ENCODE measurements around the gene TSC2. TPM values are rescaled to one million over a fixed set of nuclear protein-coding genes. Genes with fewer than 3 reads are reported as not detected.
"Not testable (repeated sequence)": the region's sequence is repeated elsewhere in the genome, so short reads cannot be mapped to it uniquely, and the experiment has no call there.

TSC2 gene
- total RNA-seq, 4 donors from 2014 or later, result 103 to 193 (median 143) TPM

DNA sequence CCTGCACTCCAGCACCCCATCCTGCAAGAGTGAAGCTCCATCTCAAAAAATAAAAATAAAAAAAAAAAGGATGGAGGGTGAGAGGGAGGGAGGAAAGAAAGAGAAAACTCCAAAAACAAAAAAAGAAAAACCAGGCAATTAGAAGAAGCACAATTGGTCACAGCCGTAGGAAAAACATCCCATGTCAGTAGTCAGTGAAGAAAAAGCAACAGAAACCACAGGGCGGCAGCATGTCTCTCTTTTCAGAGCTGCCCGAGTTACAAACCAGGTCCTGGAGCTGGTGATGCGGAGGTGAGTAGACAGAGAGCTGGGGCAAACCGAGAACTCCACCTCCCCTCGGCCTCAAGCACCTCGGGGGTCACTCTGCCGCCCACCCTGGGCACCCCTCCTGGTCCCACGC lies 73.5 kb downstream of the TSC2 start:
- H3K4me1 ChIP-seq, result peaks cover 69% of the 10 kb centered on the region
- not testable (repeated sequence) for H3K27ac ChIP-seq; DNase-seq (ENCODE audit: low spot score in 2 of 2); H3K9me3 ChIP-seq; H3K36me3 ChIP-seq; H3K27me3 ChIP-seq; H3K4me3 ChIP-seq
- 39% methylated on average over 7 of the region's 9 CpGs for WGBS
- TF ChIP-seq, protein P1, sequence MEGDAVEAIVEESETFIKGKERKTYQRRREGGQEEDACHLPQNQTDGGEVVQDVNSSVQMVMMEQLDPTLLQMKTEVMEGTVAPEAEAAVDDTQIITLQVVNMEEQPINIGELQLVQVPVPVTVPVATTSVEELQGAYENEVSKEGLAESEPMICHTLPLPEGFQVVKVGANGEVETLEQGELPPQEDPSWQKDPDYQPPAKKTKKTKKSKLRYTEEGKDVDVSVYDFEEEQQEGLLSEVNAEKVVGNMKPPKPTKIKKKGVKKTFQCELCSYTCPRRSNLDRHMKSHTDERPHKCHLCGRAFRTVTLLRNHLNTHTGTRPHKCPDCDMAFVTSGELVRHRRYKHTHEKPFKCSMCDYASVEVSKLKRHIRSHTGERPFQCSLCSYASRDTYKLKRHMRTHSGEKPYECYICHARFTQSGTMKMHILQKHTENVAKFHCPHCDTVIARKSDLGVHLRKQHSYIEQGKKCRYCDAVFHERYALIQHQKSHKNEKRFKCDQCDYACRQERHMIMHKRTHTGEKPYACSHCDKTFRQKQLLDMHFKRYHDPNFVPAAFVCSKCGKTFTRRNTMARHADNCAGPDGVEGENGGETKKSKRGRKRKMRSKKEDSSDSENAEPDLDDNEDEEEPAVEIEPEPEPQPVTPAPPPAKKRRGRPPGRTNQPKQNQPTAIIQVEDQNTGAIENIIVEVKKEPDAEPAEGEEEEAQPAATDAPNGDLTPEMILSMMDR (IDR thresholded peaks at IDR 0.05), result peak; percentile 9 to 16

DNA sequence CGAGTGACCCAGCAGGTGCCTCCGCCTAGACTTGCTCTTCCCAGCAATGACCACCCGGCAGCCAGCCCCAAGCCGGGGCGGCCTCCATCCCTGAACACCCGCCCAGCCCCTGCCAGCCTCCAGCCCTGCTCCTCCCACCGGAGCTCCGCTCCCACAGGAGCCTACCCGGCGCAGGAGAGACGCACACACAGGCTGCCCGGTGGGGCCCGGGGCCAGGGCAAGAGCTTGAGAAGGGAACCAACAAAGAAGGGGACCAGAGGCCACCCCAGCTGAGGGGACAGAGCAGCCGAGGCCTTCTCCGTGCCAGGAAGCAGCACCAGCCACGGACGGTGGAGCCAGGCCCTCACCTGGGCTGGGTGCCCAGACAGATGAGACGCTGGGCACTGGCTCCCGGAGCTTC lies 74.1 kb downstream of the TSC2 start:
- H3K9me3 ChIP-seq, result no peaks in the 10 kb centered on the region
- peak overlapping the region; percentile 29 for H3K27ac ChIP-seq
- no peak for DNase-seq (ENCODE audit: low spot score in 2 of 2)
- H3K36me3 ChIP-seq, result peaks cover 6% of the 10 kb centered on the region
- WGBS, result no CpG with 5 or more reads among the region's 19 CpGs
- peaks cover 69% of the 10 kb centered on the region for H3K4me1 ChIP-seq
- H3K4me3 ChIP-seq, result no peak overlapping the region
- TF ChIP-seq EP300 (IDR thresholded peaks at IDR 0.05) (no peak), POLR2AphosphoS5 (IDR thresholded peaks at IDR 0.05) (no peak)
- no peaks in the 10 kb centered on the region for H3K27me3 ChIP-seq

DNA sequence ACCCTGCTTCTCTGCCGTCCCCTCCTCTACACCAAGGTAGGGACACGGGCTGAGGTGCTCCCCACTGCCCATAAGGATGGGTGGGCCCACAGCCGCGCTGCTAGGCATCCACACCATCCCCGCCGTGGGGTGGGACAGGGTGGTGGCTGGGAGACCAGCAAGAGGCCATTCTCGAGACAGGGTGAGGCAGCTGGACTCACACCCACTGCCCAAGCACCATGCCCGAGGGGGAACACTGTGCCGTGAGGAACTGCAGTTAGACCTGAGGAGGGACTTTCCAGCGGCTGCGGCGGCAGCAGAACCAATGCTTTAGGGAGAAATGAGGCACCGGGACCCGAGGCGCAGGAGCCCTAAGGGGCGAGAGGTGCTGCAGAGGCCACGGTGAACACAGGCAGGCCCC lies 74.6 kb downstream of the TSC2 start:
- Histone ChIP-seq H3K4me1 (peaks cover 69% of the 10 kb centered on the region), H3K9me3 (no peaks in the 10 kb centered on the region), H3K27ac (peak overlapping the region; percentile 29), H3K36me3 (peaks cover under 1% of the 10 kb centered on the region), H3K4me3 (no peak overlapping the region), H3K27me3 (no peaks in the 10 kb centered on the region)
- TF ChIP-seq, protein P1 (IDR thresholded peaks at IDR 0.05), result no peak
- TF ChIP-seq POLR2AphosphoS5 (IDR thresholded peaks at IDR 0.05), result no peak
- no peak for DNase-seq (ENCODE audit: low spot score in 2 of 2)
- WGBS, result 73% methylated on average over 9 of the region's 17 CpGs

DNA sequence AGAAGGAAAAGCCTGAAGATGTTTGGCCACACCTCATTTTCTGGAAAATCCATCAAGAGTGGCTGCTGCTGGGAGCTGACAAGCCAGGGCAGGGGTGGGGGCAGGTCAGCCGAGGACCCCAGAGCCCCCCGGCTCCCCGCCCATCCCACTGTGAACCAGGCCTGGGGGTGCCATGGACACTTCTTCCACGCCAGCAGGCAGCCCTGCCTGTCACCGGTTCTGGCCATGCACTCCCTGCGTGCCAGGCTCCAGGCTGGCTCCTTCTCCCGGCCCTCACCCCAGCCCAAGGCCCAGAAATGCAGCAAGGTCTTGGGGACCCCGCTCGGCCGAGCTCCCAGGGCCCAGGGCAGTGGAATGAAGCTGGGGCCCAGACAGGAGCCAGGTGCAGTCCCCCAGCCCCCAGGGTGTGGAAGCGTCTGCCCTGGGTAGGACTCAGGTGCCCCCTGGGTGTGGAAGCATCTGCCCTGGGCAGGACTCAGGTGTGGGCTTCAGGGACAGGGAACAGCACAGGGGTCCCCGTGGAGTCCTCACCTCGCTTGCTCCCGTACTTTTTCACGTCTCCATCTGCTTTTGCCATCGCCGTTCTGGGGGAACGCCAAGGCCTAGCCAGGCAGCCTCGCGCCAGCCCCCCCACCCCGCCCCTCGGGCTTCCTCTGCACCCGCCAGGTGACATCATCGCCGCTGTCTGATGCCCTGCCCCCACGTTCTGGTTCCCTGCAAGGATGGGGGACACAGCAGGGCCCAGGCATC lies 75.3 kb downstream of the TSC2 start:
- no CpG with 5 or more reads among the region's 26 CpGs for WGBS
- H3K9me3 ChIP-seq; H3K36me3 ChIP-seq; H3K4me3 ChIP-seq; H3K27me3 ChIP-seq; DNase-seq (ENCODE audit: low spot score in 2 of 2): not testable (repeated sequence)
- Histone ChIP-seq H3K27ac (peak overlapping the region; percentile 41), H3K4me1 (peaks cover 71% of the 10 kb centered on the region)

DNA sequence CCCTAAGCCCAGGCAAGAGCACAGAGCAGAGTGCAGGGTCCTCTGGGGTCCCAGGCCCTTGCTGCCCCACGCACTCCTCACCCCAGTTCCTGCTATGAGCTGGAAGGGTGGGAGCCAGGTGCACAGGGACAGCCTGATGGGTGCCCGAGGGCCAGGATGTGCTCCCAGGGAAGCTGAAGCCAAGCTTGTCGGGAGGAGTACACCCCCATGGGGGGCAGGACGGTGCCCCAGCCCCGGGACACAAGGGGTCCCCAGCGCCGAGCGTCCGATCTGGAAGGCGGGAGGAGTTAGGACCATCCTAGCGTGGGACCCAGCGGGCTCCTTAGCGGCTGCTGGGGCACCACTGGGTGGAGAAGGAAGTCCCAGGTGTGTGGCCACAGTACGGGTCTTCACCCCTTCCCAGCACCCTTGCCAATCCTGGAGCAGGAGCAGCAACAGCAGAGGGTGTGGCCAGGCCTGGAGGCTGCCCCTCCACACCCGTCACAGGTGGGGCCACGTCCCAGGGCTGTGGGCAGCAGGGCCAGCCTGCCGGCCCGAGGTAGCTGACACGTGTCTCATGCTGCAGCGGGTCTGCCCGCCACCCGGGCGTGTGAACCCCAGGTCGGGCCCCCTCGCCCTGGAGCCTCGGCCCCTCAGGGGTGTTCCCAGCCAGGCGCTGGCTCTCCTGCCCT lies 76.1 kb downstream of the TSC2 start:
- DNase-seq (ENCODE audit: low spot score in 2 of 2), result not testable (repeated sequence)
- peaks cover 78% of the 10 kb centered on the region for H3K4me1 ChIP-seq

DNA sequence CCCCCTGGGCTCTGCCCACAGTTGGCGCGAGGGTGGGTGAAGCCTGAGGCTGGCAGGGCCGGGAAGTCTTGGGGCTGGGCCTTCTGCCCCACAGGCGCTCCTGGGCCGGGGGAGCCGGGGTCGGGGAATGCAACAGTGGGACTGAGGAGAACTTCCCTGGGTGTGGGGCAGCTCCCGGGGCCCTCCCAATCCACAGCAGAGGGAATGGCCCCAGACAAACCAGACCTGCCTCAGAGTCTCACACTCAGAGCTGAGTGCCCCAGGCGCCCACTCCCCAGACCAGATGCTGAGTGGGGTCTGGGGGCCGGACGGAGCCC lies 76.5 kb downstream of the TSC2 start:
- not testable (repeated sequence) for H3K27me3 ChIP-seq; H3K9me3 ChIP-seq; DNase-seq (ENCODE audit: low spot score in 2 of 2); H3K36me3 ChIP-seq
- H3K27ac ChIP-seq, result peak overlapping the region; percentile 86
- H3K4me1 ChIP-seq, result peaks cover 80% of the 10 kb centered on the region
- H3K4me3 ChIP-seq, result peak overlapping the region; percentile 38
- WGBS, result no CpG with 5 or more reads among the region's 11 CpGs

More for the DNA sequence above, 76.1 kb downstream of the TSC2 start:
- H3K27ac ChIP-seq, result peak overlapping the region; percentile 86
- not testable (repeated sequence) for H3K36me3 ChIP-seq, H3K27me3 ChIP-seq, H3K9me3 ChIP-seq
- 40% methylated on average over 1 of the region's 27 CpGs for WGBS
- peak overlapping the region; percentile 38 for H3K4me3 ChIP-seq

DNA sequence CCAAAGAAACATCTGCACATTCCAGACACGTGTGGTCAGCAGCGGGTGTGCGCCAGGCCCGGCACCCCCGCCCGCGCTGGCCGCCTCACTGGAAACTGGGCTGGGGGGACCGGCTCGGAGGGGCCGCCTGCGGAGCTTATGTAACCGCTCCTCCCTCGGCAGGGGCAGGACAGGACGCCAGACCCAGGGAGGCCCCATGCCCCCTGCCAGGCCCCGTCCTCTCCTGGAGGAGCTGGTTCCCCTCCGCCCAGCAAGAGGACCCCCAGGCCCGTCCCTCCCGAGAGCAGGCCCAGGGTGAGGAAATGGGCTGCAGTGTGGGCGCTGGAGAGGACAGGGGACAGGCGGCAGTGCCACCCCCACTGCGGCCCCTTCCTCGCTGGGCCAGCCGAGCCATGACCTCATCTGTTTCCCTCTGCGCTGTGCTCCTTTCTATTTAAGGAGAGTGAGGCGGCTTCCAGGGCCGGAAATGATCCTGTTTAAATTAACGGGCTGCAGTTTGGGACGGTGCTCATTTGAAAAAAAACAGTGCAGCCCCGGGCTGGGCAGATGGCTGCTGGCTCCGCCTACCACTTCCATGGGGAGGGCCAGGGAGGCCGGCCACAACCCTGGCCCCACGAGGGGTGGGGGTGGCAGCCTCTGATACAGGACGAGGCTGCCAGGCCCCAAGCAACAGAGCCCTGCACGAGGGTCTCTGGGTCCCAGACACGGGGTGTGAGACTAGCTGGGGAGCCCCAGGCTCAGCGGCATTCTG lies 77.1 kb downstream of the TSC2 start:
- H3K9me3 ChIP-seq; H3K36me3 ChIP-seq; DNase-seq (ENCODE audit: low spot score in 2 of 2); H3K27me3 ChIP-seq: not testable (repeated sequence)
- Histone ChIP-seq H3K27ac (peak overlapping the region; percentile 86), H3K4me1 (peaks cover 81% of the 10 kb centered on the region), H3K4me3 (peak overlapping the region; percentile 38)
- 0% methylated on average over 9 of the region's 37 CpGs for WGBS

DNA sequence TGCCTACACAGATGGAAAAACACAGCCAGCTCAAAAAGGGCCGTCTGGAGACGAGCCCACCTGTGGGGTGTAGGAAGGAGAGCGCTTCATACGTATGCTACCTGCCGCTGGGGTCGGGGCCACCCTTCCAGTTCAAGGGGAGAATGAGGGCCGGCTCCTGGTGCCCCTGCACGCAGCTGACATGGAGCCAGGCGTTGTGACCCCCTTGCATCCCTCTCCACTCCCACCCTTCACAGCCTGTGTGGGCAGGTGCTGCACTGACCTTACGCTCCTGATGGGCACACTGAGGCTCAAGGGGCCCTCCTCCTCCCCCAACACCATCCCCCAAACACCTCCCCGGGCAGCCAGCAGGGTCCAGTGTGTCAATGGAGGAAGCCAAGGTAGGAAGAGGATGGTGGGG lies 77.8 kb downstream of the TSC2 start:
- not testable (repeated sequence) for H3K36me3 ChIP-seq; H3K9me3 ChIP-seq; DNase-seq (ENCODE audit: low spot score in 2 of 2); H3K27me3 ChIP-seq
- Histone ChIP-seq H3K4me3 (peak overlapping the region; percentile 38), H3K27ac (peak overlapping the region; percentile 86), H3K4me1 (peaks cover 85% of the 10 kb centered on the region)
- 26% methylated on average over 11 of the region's 11 CpGs for WGBS

DNA sequence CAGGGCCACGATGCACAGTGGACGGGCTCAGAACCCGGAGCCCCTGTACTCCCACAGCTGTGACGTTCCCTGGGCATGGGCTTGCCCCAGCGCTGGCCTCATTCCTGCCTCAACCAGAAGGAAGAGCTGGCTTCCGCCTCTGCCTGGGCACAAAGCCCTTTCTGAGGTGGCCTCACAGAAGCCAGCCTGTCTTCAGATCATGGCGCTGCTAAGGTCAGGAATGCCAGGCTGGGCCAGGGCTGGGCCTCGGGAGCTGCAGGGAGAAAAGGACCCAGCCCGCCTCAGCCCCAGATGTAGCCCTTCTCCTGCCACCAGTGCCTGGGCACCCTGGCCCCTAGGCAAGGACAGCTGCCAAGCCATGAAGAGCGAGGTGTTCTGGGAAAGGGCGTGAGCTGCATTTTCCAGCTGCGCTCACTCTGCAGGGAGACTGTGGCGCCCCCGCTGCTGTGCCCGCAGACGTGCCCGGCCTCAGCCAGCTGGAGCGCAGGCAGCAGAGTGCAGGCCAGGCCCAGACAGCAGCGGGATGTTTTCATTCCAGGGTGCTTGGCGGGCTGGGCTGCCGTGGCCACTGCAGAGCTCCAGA lies 78.5 kb downstream of the TSC2 start:
- peak overlapping the region; percentile 38 for H3K4me3 ChIP-seq
- H3K36me3 ChIP-seq; DNase-seq (ENCODE audit: low spot score in 2 of 2); H3K27me3 ChIP-seq; H3K9me3 ChIP-seq: not testable (repeated sequence)
- H3K27ac ChIP-seq, result peak overlapping the region; percentile 86
- 27% methylated on average over 2 of the region's 21 CpGs for WGBS
- peaks cover 84% of the 10 kb centered on the region for H3K4me1 ChIP-seq

DNA sequence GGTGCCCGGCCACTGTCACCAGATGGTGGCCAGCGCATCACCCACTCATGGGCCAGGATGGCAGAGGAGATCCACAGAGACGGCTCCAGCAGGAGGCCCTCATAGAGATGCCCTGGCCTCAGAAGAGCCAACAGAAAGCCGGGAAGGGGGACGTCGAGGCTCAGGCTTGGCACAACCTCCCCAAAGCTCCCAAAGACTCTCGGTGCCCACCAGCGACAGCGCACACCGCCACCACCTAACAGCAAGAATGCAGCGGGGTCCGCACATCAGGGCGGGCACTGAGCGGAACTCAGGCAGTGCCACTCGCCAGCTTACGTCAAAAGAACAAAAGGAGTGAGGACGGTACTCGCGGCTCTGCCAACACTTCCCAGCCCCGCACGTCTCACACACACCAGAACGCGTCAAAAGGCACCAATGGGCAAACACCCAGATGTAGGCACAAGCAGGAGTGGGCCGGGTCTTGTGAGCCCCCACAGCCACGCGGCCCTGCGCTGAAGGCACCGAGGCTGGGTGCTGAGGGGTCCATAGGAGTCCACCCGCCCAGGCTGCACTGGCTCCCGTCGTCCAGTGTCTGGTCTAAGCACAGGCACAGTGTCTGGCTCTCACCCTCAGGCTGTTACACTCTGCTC lies 79.3 kb downstream of the TSC2 start:
- no CpG with 5 or more reads among the region's 31 CpGs for WGBS
- not testable (repeated sequence) for H3K9me3 ChIP-seq; DNase-seq (ENCODE audit: low spot score in 2 of 2); H3K27me3 ChIP-seq; H3K36me3 ChIP-seq
- Histone ChIP-seq H3K4me1 (peaks cover 76% of the 10 kb centered on the region), H3K4me3 (peak overlapping the region; percentile 38), H3K27ac (peak overlapping the region; percentile 86)
